Endothelial cell (in vitro differentiated cells): ENCODE data around the gene CACNA1C. TPM values are rescaled to one million over a fixed set of nuclear protein-coding genes. Genes with fewer than 3 reads are reported as not detected.

ENCODE experiments used
- DNase-seq: peaks from one replicate; pipeline ENCODE4 v3.0.0; 2021; ENCODE audit warnings: low spot score
- H3K27ac Mint-ChIP-seq: one replicate; pipeline ENCODE4 v1.8.0; 2021; ENCODE audit warnings: mixed read lengths, inconsistent platforms; ENCODE audit not compliant: unreplicated experiment
- H3K27me3 Mint-ChIP-seq: one replicate; pipeline ENCODE4 v1.8.0; 2021; ENCODE audit warnings: mild to moderate bottlenecking, moderate library complexity, mixed read lengths, inconsistent platforms; ENCODE audit not compliant: unreplicated experiment
- H3K36me3 Mint-ChIP-seq: one replicate; pipeline ENCODE4 v1.8.0; 2021; ENCODE audit warnings: mild to moderate bottlenecking, low read depth, mixed read lengths, inconsistent platforms; ENCODE audit not compliant: unreplicated experiment
- H3K4me1 Mint-ChIP-seq: one replicate; pipeline ENCODE4 v1.8.0; 2021; ENCODE audit warnings: mild to moderate bottlenecking, mixed read lengths, inconsistent platforms; ENCODE audit not compliant: unreplicated experiment
- H3K4me3 Mint-ChIP-seq: one replicate; pipeline ENCODE4 v1.8.0; 2021; ENCODE audit warnings: mild to moderate bottlenecking, mixed read lengths, inconsistent platforms; ENCODE audit not compliant: unreplicated experiment
- H3K9me3 Mint-ChIP-seq: one replicate; pipeline ENCODE4 v1.8.0; 2021; ENCODE audit warnings: mixed read lengths, inconsistent platforms; ENCODE audit not compliant: unreplicated experiment
- CTCF ChIP-seq: fragments of 200-600 bp; sonication (generic); IDR thresholded peaks from one replicate; pipeline ENCODE4 v1.5.0; 2021; ENCODE audit warnings: antibody characterized with exemption; ENCODE audit not compliant: unreplicated experiment
- total RNA-seq: library from RNA; stranded (reverse); fragmentation: NEBNext Ultra II Directional; extraction: Animal tissue kit (Norgen Biotek cat#: 25700); gene quantifications from one replicate; pipeline ENCODE4 v1.2.1, GENCODE V29; 2021; ENCODE audit not compliant: unreplicated experiment

The CACNA1C gene
- total RNA-seq, 1 donor from 2014 or later = 11.1 TPM

- no peak overlapping the region for H3K4me3 Mint-ChIP-seq
- peaks cover 2% of the 10 kb centered on the region for H3K27me3 Mint-ChIP-seq
- no peaks in the 10 kb centered on the region for H3K36me3 Mint-ChIP-seq
- H3K9me3 Mint-ChIP-seq = no peaks in the 10 kb centered on the region
- no peak overlapping the region for H3K27ac Mint-ChIP-seq
- no peaks in the 10 kb centered on the region for H3K4me1 Mint-ChIP-seq
- no peak for DNase-seq
- no peak for TF ChIP-seq CTCF
Observed at GRCh38 chr12:2277492-2278155, 224.8 kb downstream of the CACNA1C start.

GRCh38 chr12:2281446-2281845, 228.7 kb downstream of the CACNA1C start:
- Mint-ChIP-seq H3K4me3 (no peak overlapping the region), H3K4me1 (peaks cover 10% of the 10 kb centered on the region), H3K9me3 (no peaks in the 10 kb centered on the region), H3K27ac (no peak overlapping the region), H3K27me3 (no peaks in the 10 kb centered on the region), H3K36me3 (no peaks in the 10 kb centered on the region)
- no peak for DNase-seq
- TF ChIP-seq CTCF = no peak

GRCh38 chr12:2282318-2282717, 229.5 kb downstream of the CACNA1C start:
- no peak for DNase-seq
- no peak for TF ChIP-seq CTCF
- H3K9me3 Mint-ChIP-seq = no peaks in the 10 kb centered on the region
- no peaks in the 10 kb centered on the region for H3K36me3 Mint-ChIP-seq
- H3K4me1 Mint-ChIP-seq = peaks cover 16% of the 10 kb centered on the region
- H3K27ac Mint-ChIP-seq = no peak overlapping the region
- no peak overlapping the region for H3K4me3 Mint-ChIP-seq
- no peaks in the 10 kb centered on the region for H3K27me3 Mint-ChIP-seq

- Mint-ChIP-seq H3K4me1 (peaks cover 27% of the 10 kb centered on the region), H3K4me3 (no peak overlapping the region), H3K27ac (no peak overlapping the region), H3K9me3 (no peaks in the 10 kb centered on the region), H3K36me3 (no peaks in the 10 kb centered on the region), H3K27me3 (no peaks in the 10 kb centered on the region)
- no peak for DNase-seq
- no peak for TF ChIP-seq CTCF
Observed at GRCh38 chr12:2283480-2283879, 230.7 kb downstream of the CACNA1C start.

GRCh38 chr12:2283916-2284315, 231.1 kb downstream of the CACNA1C start:
- Mint-ChIP-seq H3K36me3 (no peaks in the 10 kb centered on the region), H3K27me3 (no peaks in the 10 kb centered on the region), H3K9me3 (no peaks in the 10 kb centered on the region), H3K4me1 (peaks cover 30% of the 10 kb centered on the region), H3K4me3 (no peak overlapping the region), H3K27ac (no peak overlapping the region)
- no peak for DNase-seq
- TF ChIP-seq CTCF = no peak
